GM03348 (cell line): ENCODE results near the gene C10orf90.

ENCODE experiments used
- DNase-seq: peaks from one replicate; pipeline ENCODE4 v3.0.0; 2012; ENCODE audit warnings: low spot score

The C10orf90 gene

GRCh38 chr10:126538439-126539135, 131.9 kb downstream of the C10orf90 start:
- no peak for DNase-seq

GRCh38 chr10:126536656-126537055, 133.8 kb downstream of the C10orf90 start:
- DNase-seq, result no peak

- peak; percentile 52 for DNase-seq
Observed at GRCh38 chr10:126536148-126536547, 134.3 kb downstream of the C10orf90 start.

GRCh38 chr10:126533644-126534043, 136.8 kb downstream of the C10orf90 start:
- no peak for DNase-seq

GRCh38 chr10:126528315-126528835, 142.1 kb downstream of the C10orf90 start:
- DNase-seq, result no peak

GRCh38 chr10:126527645-126528314, 142.7 kb downstream of the C10orf90 start:
- DNase-seq, result no peak

GRCh38 chr10:126525326-126525725, 145.2 kb downstream of the C10orf90 start:
- DNase-seq, result no peak

- DNase-seq, result no peak
Observed at GRCh38 chr10:126524526-126524925, 146.0 kb downstream of the C10orf90 start.

GRCh38 chr10:126523071-126523470, 147.4 kb downstream of the C10orf90 start:
- no peak for DNase-seq

GRCh38 chr10:126521399-126521798, 149.1 kb downstream of the C10orf90 start:
- DNase-seq, result no peak

- no peak for DNase-seq
Observed at GRCh38 chr10:126520751-126521317, 149.7 kb downstream of the C10orf90 start.

- DNase-seq, result no peak
Observed at GRCh38 chr10:126519992-126520391, 150.5 kb downstream of the C10orf90 start.

- no peak for DNase-seq
Observed at GRCh38 chr10:126519185-126519584, 151.3 kb downstream of the C10orf90 start.

GRCh38 chr10:126518218-126519080, 152.0 kb downstream of the C10orf90 start:
- DNase-seq, result no peak

GRCh38 chr10:126516515-126516914, 154.0 kb downstream of the C10orf90 start:
- no peak for DNase-seq

GRCh38 chr10:126511917-126512479, 158.5 kb downstream of the C10orf90 start:
- no peak for DNase-seq

GRCh38 chr10:126509182-126509581, 161.3 kb downstream of the C10orf90 start:
- DNase-seq, result no peak

- no peak for DNase-seq
Observed at GRCh38 chr10:126508535-126509040, 161.9 kb downstream of the C10orf90 start.

- no peak for DNase-seq
Observed at GRCh38 chr10:126504761-126505112, 165.8 kb downstream of the C10orf90 start.

- peak; percentile 83 for DNase-seq
Observed at GRCh38 chr10:126504063-126504760, 166.3 kb downstream of the C10orf90 start.
